ENCODE data around the gene KLC4. TPM values are rescaled to one million over a fixed set of nuclear protein-coding genes. Genes with fewer than 3 reads are reported as not detected.

KLC4 gene
- total RNA-seq, 2 experiments from 2014 or later = 15.1 to 16.4 TPM

DNA sequence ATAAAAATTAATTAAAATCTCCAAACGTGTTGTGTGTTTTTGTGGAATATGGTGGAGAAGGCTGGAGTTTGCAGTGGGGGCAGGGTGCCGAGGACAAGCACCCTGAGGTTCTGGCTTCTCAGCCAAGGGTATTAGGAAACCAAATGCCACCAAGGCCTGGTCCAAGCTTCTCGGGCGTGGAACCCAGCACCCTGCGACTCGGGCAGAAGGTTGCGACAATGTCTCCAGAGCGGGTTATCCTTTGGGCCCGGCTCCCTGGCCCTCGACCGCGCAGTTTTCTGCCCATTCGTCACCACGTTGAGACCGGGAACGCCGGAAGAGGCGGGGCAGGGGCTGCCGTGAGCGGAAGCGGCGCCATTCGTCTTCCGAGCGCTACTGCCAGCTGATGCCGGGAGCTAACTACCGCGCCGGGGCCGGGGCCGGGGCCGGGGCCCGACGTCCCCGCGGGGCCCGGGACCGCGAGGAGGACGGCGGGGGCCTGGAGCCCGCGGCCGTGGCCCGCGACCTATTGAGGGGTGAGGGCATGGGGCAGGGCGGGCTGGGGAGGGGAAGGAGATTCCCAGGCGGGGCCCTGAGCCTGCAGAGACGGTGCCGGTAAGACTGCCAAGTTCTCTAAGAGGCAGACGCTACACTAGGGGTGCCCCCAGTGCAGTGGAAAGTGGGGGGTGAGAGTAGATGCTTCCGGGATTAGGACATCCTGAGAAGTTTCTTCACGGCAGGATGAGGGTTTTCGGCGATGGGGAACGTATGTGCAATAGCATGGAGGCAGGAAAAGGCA is 38.0 kb upstream of the KLC4 start, which contains the start of gene RRP36:
RRP36 (plus strand) TSS at position 354 of the 778 bp plus-strand sequence; CDS start at position 386, 32 bp downstream.
- peaks cover 33% of the 10 kb centered on the region for H3K4me1 Mint-ChIP-seq
- H3K27ac Mint-ChIP-seq = peak within 1 kb of the TSS; percentile 91
- no peaks in the 10 kb centered on the region for H3K27me3 Mint-ChIP-seq
- no peaks in the 10 kb centered on the region for H3K9me3 Mint-ChIP-seq (ENCODE audit: low read depth)
- CTCF ChIA-PET = interaction anchor here (1.2 to 3.0 kb wide), 6 partner anchors 11 to 122 kb away, joined by 3 to 12 read pairs (median 5); partner anchors contain the start of gene CUL7
- peak within 1 kb of the TSS; percentile 97 for H3K4me3 Mint-ChIP-seq
- DNase-seq = peak; percentile 70
- H3K36me3 Mint-ChIP-seq = peaks cover 31% of the 10 kb centered on the region
- ATAC-seq = peak; percentile 90

DNA sequence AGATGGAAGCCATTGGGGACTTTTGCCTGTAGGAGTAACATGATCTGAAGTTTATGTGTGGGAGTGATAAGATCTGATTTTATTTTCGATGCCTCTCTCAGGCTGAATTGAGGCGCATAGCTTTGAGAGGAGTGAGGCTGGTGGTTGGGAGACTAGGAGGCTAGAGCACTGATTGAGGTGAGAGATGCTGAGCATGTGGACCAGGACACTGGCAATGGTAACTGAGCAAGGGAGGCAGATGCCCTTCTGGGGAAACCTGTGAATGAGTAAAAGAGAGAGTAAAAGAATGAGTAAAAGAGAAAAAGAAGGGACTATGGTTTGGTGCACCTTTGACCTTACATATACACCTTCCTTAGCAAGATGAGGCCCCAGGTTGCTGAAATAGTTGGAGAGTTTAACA is 35.0 kb upstream of the KLC4 start:
- ATAC-seq (no peak), DNase-seq (no peak)
- no peaks in the 10 kb centered on the region for H3K9me3 Mint-ChIP-seq (ENCODE audit: low read depth)
- H3K4me1 Mint-ChIP-seq = peaks cover 26% of the 10 kb centered on the region
- H3K27me3 Mint-ChIP-seq = no peaks in the 10 kb centered on the region
- no peak overlapping the region for H3K4me3 Mint-ChIP-seq
- H3K36me3 Mint-ChIP-seq = peaks cover 45% of the 10 kb centered on the region
- peak overlapping the region; percentile 35 for H3K27ac Mint-ChIP-seq
- CTCF ChIA-PET = interaction anchor here (1.1 to 1.2 kb wide), 2 partner anchors 35 to 40 kb away, joined by 3 to 4 read pairs; partner anchors contain the start of genes KLC4, MRPL2 and PPP2R5D

GRCh38 chr6:43026365-43026764 is 33.1 kb upstream of the KLC4 start:
- Mint-ChIP-seq H3K9me3 (ENCODE audit: low read depth) (no peaks in the 10 kb centered on the region), H3K27ac (no peak overlapping the region), H3K27me3 (no peaks in the 10 kb centered on the region), H3K4me3 (no peak overlapping the region), H3K36me3 (peaks cover 49% of the 10 kb centered on the region), H3K4me1 (peaks cover 20% of the 10 kb centered on the region)
- CTCF ChIA-PET = interaction anchor here (1.4 kb wide), 1 partner anchor 117 kb away, joined by 3 read pairs; no protein-coding TSS in a partner anchor
- ATAC-seq (no peak), DNase-seq (no peak)

DNA sequence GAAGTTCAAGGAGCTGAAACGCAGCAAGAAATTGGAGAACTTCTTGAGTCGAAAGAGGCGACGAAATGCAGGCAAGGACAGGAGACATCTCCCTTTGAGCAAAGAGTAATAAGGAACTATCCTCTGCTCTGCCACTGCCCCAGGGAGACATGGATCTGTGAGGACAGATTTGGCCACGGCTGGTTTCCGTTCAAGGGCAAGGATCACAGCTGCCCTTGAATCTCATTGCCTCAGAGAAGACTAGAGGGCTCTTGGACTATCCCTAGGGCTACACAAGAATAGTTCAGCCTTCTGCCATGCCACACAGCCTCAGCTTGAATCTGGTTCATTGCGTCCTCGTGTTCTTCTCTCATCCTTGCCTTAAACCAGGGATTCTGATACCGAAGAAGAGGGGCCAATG is 30.3 kb upstream of the KLC4 start:
- CTCF ChIA-PET = interaction anchor here (1.2 to 1.4 kb wide), 2 partner anchors 20 to 114 kb away, joined by 3 to 4 read pairs; no protein-coding TSS in a partner anchor
- peaks cover 59% of the 10 kb centered on the region for H3K36me3 Mint-ChIP-seq
- ATAC-seq (no peak), DNase-seq (no peak)
- H3K4me3 Mint-ChIP-seq = no peak overlapping the region
- no peaks in the 10 kb centered on the region for H3K27me3 Mint-ChIP-seq
- H3K9me3 Mint-ChIP-seq (ENCODE audit: low read depth) = no peaks in the 10 kb centered on the region
- H3K27ac Mint-ChIP-seq = no peak overlapping the region
- peaks cover 12% of the 10 kb centered on the region for H3K4me1 Mint-ChIP-seq

- Mint-ChIP-seq H3K36me3 (peaks cover 42% of the 10 kb centered on the region), H3K4me3 (no peak overlapping the region), H3K27me3 (no peaks in the 10 kb centered on the region), H3K27ac (no peak overlapping the region), H3K4me1 (peaks cover 5% of the 10 kb centered on the region), H3K9me3 (ENCODE audit: low read depth) (no peaks in the 10 kb centered on the region)
- CTCF ChIA-PET = no interaction called here
- DNase-seq (no peak), ATAC-seq (no peak)
These were observed 27.1 kb upstream of the KLC4 start for GRCh38 chr6:43032326-43032725.

- DNase-seq = no peak
These were observed 25.8 kb upstream of the KLC4 start for GRCh38 chr6:43033496-43034189.

GRCh38 chr6:43034190-43034525 is 25.3 kb upstream of the KLC4 start:
- no peak for ATAC-seq
- H3K36me3 Mint-ChIP-seq = peaks cover 31% of the 10 kb centered on the region
- no peak for DNase-seq
- peak overlapping the region; percentile 11 for H3K27ac Mint-ChIP-seq
- no peak overlapping the region for H3K4me3 Mint-ChIP-seq
- H3K9me3 Mint-ChIP-seq (ENCODE audit: low read depth) = no peaks in the 10 kb centered on the region
- H3K27me3 Mint-ChIP-seq = no peaks in the 10 kb centered on the region
- peaks cover 3% of the 10 kb centered on the region for H3K4me1 Mint-ChIP-seq
- CTCF ChIA-PET = no interaction called here

More at GRCh38 chr6:43033496-43034189, 25.8 kb upstream of the KLC4 start:
- Mint-ChIP-seq H3K27me3 (no peaks in the 10 kb centered on the region), H3K27ac (peak overlapping the region; percentile 11), H3K4me3 (no peak overlapping the region), H3K9me3 (ENCODE audit: low read depth) (no peaks in the 10 kb centered on the region), H3K4me1 (peaks cover 3% of the 10 kb centered on the region), H3K36me3 (peaks cover 35% of the 10 kb centered on the region)
- CTCF ChIA-PET = no interaction called here
- no peak for ATAC-seq

DNA sequence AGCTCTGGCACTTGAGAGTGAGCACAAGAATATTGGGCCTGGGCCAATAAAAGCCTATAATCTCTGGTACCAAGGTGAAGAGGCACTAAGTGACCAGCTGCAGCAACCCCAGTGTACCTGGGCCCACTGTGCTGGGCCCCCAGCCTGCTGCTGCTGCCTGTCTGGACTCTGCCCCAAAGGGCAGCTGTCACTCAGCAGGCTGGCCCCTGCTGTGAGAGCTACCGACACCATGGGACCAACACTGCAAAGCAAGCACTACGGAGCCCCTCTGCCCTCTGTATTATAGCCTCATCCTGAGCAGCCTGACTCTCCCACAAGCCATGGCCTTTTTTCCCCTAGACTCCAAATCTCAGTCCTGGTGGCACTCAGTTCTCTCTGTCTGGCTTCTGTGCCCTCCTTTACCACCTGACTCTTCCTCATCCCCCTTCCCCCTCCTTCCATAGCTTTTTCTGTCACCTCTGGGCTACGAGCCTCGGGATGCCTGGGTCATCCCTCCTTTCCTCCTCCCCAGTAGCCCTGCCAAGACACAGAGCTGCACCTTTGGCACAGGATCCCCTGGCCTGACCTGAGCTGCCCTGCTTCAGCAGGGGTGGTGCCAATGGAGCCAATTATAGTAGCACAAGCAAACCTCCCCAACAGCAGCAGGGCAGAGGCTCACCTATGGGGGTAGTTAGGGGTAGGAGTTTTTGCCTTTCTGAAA is 23.8 kb upstream of the KLC4 start:
- peaks cover 3% of the 10 kb centered on the region for H3K4me1 Mint-ChIP-seq
- CTCF ChIA-PET = no interaction called here
- peaks cover 24% of the 10 kb centered on the region for H3K36me3 Mint-ChIP-seq
- H3K9me3 Mint-ChIP-seq (ENCODE audit: low read depth) = no peaks in the 10 kb centered on the region
- ATAC-seq = no peak
- no peak for DNase-seq
- H3K27ac Mint-ChIP-seq = no peak overlapping the region
- no peak overlapping the region for H3K4me3 Mint-ChIP-seq
- H3K27me3 Mint-ChIP-seq = no peaks in the 10 kb centered on the region

GRCh38 chr6:43036712-43037111 is 22.7 kb upstream of the KLC4 start:
- Mint-ChIP-seq H3K4me1 (peaks cover 3% of the 10 kb centered on the region), H3K27ac (no peak overlapping the region), H3K4me3 (no peak overlapping the region), H3K9me3 (ENCODE audit: low read depth) (no peaks in the 10 kb centered on the region), H3K36me3 (peaks cover 20% of the 10 kb centered on the region), H3K27me3 (no peaks in the 10 kb centered on the region)
- CTCF ChIA-PET = no interaction called here
- DNase-seq = no peak
- no peak for ATAC-seq

GRCh38 chr6:43037197-43037596 is 22.2 kb upstream of the KLC4 start:
- H3K9me3 Mint-ChIP-seq (ENCODE audit: low read depth) = no peaks in the 10 kb centered on the region
- no peak overlapping the region for H3K27ac Mint-ChIP-seq
- H3K27me3 Mint-ChIP-seq = no peaks in the 10 kb centered on the region
- no peak overlapping the region for H3K4me3 Mint-ChIP-seq
- peaks cover 3% of the 10 kb centered on the region for H3K4me1 Mint-ChIP-seq
- CTCF ChIA-PET = no interaction called here
- no peak for DNase-seq
- H3K36me3 Mint-ChIP-seq = peaks cover 19% of the 10 kb centered on the region
- no peak for ATAC-seq

DNA sequence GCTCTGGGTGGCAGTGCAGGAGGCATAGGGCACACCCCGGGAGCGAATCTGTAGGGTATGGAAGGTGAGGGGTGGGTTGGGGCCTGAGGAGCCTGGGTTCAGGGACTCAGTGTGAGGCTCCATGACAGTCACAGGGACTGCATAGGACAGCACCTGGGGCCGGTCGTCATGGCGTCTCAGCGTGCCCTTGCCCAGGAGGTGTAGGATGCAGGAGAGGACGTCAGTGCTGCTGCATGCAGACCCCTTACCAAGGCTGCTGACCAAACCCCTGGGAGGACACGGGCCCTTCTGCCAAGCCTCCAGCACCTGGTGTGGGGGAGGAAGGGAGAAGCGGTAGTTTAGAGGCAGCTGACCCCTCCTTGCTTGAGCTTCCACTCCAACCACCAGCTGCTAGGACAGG is 21.7 kb upstream of the KLC4 start:
- H3K27ac Mint-ChIP-seq = no peak overlapping the region
- CTCF ChIA-PET = no interaction called here
- no peak overlapping the region for H3K4me3 Mint-ChIP-seq
- peaks cover 19% of the 10 kb centered on the region for H3K36me3 Mint-ChIP-seq
- H3K9me3 Mint-ChIP-seq (ENCODE audit: low read depth) = no peaks in the 10 kb centered on the region
- DNase-seq (no peak), ATAC-seq (no peak)
- peaks cover 3% of the 10 kb centered on the region for H3K4me1 Mint-ChIP-seq
- H3K27me3 Mint-ChIP-seq = no peaks in the 10 kb centered on the region

- Mint-ChIP-seq H3K27ac (no peak overlapping the region), H3K4me1 (no peaks in the 10 kb centered on the region), H3K4me3 (no peak overlapping the region), H3K27me3 (no peaks in the 10 kb centered on the region), H3K9me3 (ENCODE audit: low read depth) (no peaks in the 10 kb centered on the region), H3K36me3 (peaks cover 14% of the 10 kb centered on the region)
- ATAC-seq (no peak), DNase-seq (no peak)
- CTCF ChIA-PET = interaction anchor here (0.7 to 0.8 kb wide), 2 partner anchors 18 to 20 kb away, joined by 3 read pairs; partner anchors contain the start of genes KLC4, MRPL2 and RRP36
These were observed 20.7 kb upstream of the KLC4 start for GRCh38 chr6:43038727-43039126.

GRCh38 chr6:43040542-43041257 is 18.7 kb upstream of the KLC4 start:
- Mint-ChIP-seq H3K27me3 (no peaks in the 10 kb centered on the region), H3K27ac (no peak overlapping the region), H3K36me3 (peaks cover 7% of the 10 kb centered on the region), H3K4me3 (no peak overlapping the region), H3K4me1 (no peaks in the 10 kb centered on the region), H3K9me3 (ENCODE audit: low read depth) (no peaks in the 10 kb centered on the region)
- ATAC-seq (no peak), DNase-seq (no peak)
- CTCF ChIA-PET = interaction anchor here (0.9 kb wide), 1 partner anchor 18 kb away, joined by 3 read pairs; no protein-coding TSS in a partner anchor

Measured in activated CD8-positive, alpha-beta memory T cell treated with anti-CD3 and anti-CD28 coated beads, Interleukin-2, amount 10 ng/mL, durations not matched to agents 7 days and 5 days (primary cell).